ENCODE results near the gene SDSL. TPM values are rescaled to one million over a fixed set of nuclear protein-coding genes. Genes with fewer than 3 reads are reported as not detected.

SDSL gene
- total and polyA plus RNA-seq, 2 of the 4 experiments (the other 2 are of a cell fraction) = 6.3 to 10.9 TPM

DNA sequence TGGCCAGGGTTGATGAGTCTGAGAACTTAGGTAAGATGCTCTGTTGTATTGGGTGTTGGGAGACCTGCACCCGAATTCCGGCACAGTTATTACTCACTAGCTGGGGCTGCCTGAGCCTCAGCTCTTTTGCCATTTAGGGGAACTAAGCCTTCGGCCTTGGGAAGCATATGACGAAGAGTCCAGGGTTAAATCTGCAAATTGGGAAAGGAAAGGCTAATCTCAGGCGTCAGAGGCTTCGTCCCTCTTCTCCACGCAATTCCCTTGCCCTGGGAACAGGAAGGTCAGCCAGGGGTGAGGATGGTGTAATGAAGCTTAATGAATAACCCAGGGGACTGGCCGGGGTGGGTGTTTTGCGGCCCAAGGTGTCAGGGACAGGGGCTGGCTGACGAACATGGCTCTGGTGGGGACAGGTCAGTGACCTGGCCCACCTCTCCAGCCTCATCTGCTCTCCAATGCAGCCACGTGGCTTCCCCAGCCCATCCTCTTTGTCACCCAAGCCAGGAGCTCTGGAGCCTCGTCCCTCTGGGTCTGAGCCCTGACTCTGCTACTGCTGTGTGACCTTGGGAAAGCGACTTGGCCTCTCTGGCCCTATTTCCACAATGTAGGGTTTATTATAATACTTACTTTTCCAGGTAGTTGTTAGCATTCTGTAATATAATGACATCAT lies 3.8 kb upstream of the SDSL start:
- no peak for ATAC-seq (ENCODE audit: low read depth)
- H3K4ac ChIP-seq (ENCODE audit: low read depth, low read length) = no peak overlapping the region
- H3K18ac ChIP-seq (ENCODE audit: low read depth, low read length) = no peak overlapping the region
- no peak overlapping the region for H3K14ac ChIP-seq (replicated peaks; ENCODE audit: low read depth, low read length)
- no peaks in the 10 kb centered on the region for H4K20me1 ChIP-seq (ENCODE audit: insufficient read depth, low read length)
- no peak overlapping the region for H2BK15ac ChIP-seq (ENCODE audit: low read depth, low read length)
- intact Hi-C loops (cut with micrococcal nuclease) = no loop called here
- in situ Hi-C loops (cut with MboI; ENCODE audit: low sequenced_read_pairs) = no loop called here
- no peak overlapping the region for H4K91ac ChIP-seq (ENCODE audit: insufficient read depth, low read depth, low read length)
- WGBS, 2 experiments (ENCODE audit: extremely low coverage in 2 of 2, insufficient read length in 1 of 2) = no CpG with 5 or more reads among the region's 13 CpGs
- DNase-seq = peak; percentile 4
- H2BK120ac ChIP-seq (ENCODE audit: low read depth, low read length) = no peak overlapping the region
- H2BK20ac ChIP-seq (ENCODE audit: low read depth, low read length) = no peak overlapping the region
- H2AFZ ChIP-seq (replicated peaks; ENCODE audit: low read length, poor library complexity) = no peak overlapping the region
- no peak overlapping the region for H2BK5ac ChIP-seq (ENCODE audit: low read depth, low read length, poor library complexity, severe bottlenecking)
- ChIA-PET CTCF (interaction anchor here (0.7 kb wide), 1 partner anchor 74 kb away, joined by 4 read pairs; no protein-coding TSS in a partner anchor), POLR2A (ENCODE audit: unreplicated experiment) (no interaction called here)
- no peaks in the 10 kb centered on the region for H3K9me1 ChIP-seq (ENCODE audit: insufficient read depth, low read length)
- H3K9ac ChIP-seq (ENCODE audit: low read depth, low read length) = no peak overlapping the region
- no peaks in the 10 kb centered on the region for H3K9me3 ChIP-seq (ENCODE audit: control insufficient read depth, insufficient read depth, low read length)
- no peak overlapping the region for H3K4me3 ChIP-seq (ENCODE audit: insufficient read depth, low read depth, low read length)
- no peak overlapping the region for H4K8ac ChIP-seq (ENCODE audit: low read depth in 2 of 2, low read length in 2 of 2)
- H3K4me1 ChIP-seq (ENCODE audit: control insufficient read depth, insufficient read depth, low read length) = peaks cover 2% of the 10 kb centered on the region; the same call in 1 of the 2 replicates
- H3K4me2 ChIP-seq (ENCODE audit: low read depth, low read length) = no peak overlapping the region
- no TSS peak for BruUV-seq (replicated peaks)
- no peak overlapping the region for H2AK9ac ChIP-seq (replicated peaks; ENCODE audit: low read depth, low read length, poor library complexity)
- H2AK5ac ChIP-seq (ENCODE audit: low read depth, low read length) = no peak overlapping the region
- H4K5ac ChIP-seq (ENCODE audit: low read depth, low read length) = no peak overlapping the region
- no peak overlapping the region for H3K23ac ChIP-seq (ENCODE audit: low read depth, low read length)
- H3K36me3 ChIP-seq (ENCODE audit: control insufficient read depth, insufficient read depth, low read length) = no peaks in the 10 kb centered on the region
- no peaks in the 10 kb centered on the region; the same call in 1 of the 2 replicates for H3K27me3 ChIP-seq (ENCODE audit: control insufficient read depth, insufficient read depth, low read length)
- no peak for TF ChIP-seq CHD1 (IDR thresholded peaks at IDR 0.05; ENCODE audit: low read depth, low read length)
- TF ChIP-seq RAD21 (IDR thresholded peaks at IDR 0.05; ENCODE audit: low read length) = no peak
- no peak for TF ChIP-seq NFE2L2 (IDR thresholded peaks at IDR 0.05; ENCODE audit: low read depth, low read length)
- TF ChIP-seq RCOR1 (IDR thresholded peaks at IDR 0.05; ENCODE audit: insufficient replicate concordance, low read length) = no peak
- no peak for TF ChIP-seq SMC3 (IDR thresholded peaks at IDR 0.05; ENCODE audit: low read depth, low read length)
- TF ChIP-seq ELK1 (IDR thresholded peaks at IDR 0.05; ENCODE audit: borderline replicate concordance, low read depth, low read length) = no peak
- no peak overlapping the region for H3K27ac ChIP-seq (ENCODE audit: insufficient read depth, low read length)
- dilution Hi-C loops (cut with HindIII; ENCODE audit: low sequenced_read_pairs, unreplicated experiment) = no loop called here
- H3K56ac ChIP-seq (ENCODE audit: extremely low read depth, insufficient read depth, low read length) = no peak overlapping the region
- peaks cover 0 to 8% of the 10 kb centered on the region in 2 experiments; a peak in 2 of 4 replicates for H3K79me1 ChIP-seq (ENCODE audit: low read depth in 1 of 2, low read length in 2 of 2)
